Glomerular visceral epithelial cell (primary cell): ENCODE measurements around the gene NEDD4L.
A peak's percentile ranks its signal among the peaks of the same experiment; 100 is the strongest.

Experiments used
- DNase-seq: peaks from one replicate; pipeline ENCODE4 v3.0.0-alpha.2; 2016; ENCODE audit errors: extremely low spot score

The NEDD4L gene

DNA sequence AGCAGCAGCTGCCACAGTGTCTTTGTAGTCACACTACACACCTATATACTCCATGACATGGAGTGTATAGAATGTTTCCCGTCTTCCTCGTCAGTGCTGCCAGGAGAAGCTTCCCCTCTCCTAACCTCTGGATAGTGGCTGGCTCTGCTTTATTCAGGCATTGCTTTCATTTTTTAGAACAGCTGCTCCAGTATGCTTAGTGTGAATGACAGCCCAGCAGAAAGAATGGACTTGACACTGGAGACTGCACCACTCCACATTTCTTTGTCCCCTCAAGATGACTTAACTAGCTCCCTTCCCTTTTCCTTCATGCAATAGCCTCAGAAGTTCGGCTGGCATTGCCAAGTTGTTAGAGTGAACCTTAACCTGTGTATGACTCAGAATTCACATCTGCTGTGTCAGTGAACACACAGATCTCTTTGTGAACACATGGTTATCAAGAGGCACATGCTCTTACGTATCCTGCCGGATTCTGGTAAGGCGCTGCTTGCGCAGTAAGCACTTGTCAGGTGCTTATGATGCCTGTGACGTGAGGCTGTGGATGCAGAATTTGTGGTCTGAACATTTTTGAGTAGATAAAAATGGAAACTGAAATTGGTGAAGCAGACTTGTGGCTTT, 73.9 kb downstream of the NEDD4L start:
- peak; percentile 60 for DNase-seq

DNA sequence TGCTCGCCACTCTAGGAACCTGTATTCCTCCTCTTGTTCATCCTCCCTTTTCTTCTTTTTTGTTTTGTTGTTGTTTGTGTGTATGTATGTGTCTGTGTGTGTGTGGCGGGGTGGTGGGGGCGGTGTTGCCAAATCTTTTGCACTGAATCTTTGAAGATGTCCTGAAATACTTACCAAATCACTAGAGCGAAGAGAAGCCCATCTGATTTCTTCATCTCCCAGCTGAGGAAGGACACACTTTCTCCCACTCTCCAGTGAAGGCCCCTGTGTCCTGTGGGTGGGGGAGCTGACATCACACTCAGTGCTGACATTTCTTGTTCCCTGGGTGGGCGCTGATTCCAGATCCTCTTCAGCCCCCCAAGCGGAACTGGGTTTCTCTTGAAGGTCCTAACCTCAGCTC, 74.5 kb downstream of the NEDD4L start:
- DNase-seq = no peak

DNA sequence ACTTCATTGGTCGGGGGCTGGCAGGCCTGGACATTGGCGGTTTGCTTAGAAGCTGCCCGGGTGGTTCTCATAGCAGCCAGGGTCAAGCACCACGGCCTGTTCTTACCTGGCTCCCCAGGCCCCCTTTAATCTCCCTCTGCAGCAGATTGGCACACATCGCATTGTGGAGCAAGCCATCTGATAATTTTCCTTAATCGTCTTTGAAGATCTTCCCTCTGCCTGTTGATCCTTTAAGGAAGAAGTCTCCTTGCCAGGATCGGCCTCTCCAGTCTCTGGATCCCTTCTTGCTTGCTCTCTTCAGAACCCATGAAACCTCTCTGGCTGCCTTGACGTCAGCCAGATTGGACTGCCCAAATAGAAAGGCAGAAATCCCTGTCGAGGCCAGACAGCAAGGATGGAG, 75.8 kb downstream of the NEDD4L start:
- no peak for DNase-seq

DNA sequence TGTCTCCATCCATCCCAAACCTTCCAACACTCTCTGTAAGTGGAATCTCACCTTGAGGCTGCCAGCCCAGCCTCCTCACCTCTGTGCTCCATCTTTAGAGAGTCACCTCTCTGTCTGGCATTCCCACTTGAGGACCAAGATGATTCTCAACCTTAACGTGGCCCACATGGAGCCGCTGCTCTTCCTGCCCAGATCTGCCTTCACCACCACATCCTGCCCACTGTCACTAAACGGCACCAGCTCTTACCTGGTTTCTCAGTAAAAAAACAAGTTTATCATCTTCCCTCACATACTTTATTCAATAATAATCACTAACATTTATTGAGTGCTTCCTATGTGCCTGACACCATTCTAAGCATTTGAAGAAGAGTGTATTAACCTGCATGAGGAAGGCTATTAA, 80.4 kb downstream of the NEDD4L start:
- no peak for DNase-seq

DNA sequence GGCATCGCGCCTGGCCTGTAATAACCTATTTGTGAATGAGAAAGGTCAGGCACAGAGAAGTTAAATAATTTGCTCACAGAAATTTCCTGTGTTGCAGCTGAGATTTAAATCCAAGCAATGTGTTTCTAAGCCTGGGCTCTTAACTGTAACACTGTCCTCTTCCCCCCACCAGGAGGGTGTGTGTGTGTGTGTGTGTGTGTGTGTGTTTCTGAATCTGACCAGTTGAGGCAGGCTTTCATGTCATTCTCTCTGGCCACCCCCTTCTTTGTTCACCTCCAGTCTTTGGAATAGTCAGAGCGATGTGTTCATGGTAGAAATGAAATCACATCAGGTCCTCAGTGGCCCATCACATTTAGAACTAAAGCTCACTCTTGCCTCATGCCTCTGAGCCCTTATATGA, 81.2 kb downstream of the NEDD4L start:
- DNase-seq = no peak

DNA sequence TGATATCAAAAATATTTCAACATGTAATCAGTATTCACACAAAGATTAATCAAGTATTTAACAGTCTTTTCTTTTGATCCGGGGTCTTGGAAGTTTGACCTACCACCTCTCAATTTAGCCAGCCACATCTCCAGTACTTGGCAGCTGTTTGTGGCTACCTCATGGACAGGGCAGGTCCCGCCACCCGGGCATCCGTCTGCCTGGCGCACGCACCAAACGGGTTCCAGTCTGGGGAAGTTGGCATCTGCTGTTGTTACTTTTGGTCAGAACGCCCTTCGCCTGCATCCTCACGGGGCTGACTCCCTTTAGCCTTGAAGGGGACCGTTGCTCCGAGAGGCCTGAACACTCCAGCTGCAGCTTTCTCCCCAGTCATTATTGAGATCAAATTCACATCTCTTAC, 81.7 kb downstream of the NEDD4L start:
- DNase-seq = no peak

DNA sequence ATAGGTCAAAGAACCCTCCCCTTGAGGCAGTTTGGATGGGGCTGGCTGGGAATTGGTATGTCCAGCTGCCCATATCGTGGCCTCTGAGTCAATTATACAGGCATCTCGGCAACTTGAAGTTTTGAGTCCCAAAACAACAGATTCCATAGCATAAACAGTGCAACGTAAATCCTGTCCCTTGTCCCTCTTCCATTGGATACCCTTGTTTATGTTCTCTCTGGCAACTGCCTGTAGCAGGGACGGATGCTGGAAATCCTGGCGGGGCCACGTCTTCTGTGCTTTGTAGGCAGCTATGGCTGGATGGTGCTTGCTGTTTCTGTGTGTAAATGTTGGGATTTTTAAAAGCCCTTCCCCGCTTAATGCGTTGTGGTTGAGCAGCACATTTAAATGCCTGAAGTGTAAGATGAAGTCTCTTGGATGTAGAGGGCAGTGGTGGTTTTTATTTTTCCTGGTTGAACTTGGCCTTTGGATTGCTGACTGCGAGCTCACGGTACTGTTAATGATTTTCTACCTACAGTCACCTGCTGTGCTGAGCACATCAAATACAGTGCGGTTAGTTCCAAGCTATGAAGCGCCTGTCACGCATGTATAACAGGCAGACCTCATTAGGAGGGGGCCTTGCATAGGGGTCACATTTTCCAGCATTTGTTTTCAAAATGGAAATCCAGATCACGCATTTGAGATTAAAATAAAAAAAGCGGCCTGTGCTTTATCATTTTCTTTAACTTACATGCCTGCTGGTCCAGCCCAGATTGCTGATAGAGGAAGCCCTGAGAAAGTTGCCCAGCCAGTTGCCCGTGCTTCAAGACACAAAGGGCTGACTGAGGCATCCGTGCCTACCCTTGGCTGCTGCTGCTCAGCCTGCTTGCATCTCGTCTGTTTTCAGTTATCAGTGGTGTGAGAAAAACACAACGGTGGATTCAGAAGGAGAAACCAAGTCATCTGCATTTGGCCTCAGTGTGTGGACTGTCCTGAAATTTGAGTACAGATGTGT, 84.7 kb downstream of the NEDD4L start:
- DNase-seq = peak; percentile 94

DNA sequence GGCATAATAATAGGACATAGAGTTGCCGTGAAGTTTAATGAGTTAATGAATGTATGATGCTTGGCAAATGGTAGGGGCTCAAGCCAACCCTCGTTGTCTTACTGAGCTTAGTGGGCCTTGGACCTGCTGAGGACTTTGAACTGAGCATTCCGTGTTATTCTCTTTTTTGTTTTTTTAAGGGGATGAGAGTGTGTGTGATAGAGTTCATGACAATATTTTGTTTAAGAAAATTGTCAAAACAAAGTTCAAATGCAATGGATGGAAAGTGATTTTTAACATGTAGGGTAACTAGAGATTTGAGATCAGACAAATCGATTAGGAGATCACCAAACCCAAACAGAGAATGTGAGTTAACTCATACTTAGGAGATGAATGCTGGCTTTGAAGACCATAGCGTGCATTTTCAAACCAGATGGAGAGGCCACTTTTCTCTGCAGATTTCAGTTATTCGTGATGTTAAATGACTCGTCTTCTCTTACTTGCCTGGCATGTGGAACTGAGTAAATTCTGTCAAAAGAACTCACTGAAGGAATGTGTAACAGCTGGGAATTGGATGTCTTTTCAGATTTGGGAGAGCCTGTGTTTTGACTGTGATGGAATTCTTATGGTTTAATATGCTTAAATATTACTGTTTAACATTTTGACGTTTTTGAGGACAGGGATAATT, 88.7 kb downstream of the NEDD4L start:
- peak; percentile 25 for DNase-seq

DNA sequence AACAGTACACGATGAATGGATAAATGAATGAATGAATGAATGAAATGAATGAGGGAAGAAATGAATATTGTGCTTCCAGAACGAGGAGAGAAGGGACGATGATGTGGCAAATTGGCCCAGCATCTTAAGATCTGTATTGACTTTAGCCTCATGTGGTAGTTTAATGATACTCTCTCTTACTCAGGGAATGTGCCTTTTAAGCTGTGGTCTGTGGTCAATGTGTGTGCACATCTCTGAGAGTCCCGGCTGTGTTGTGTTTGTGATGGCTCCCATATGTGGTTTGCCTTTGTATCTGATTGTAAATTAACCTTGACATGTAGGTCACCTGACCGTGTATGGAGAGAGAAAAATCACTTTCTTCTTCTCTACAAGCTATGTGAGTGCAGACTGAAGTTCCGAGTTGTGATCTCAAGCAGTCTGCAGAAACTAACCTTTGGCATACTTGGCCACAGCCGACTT, 91.2 kb downstream of the NEDD4L start:
- DNase-seq = peak; percentile 95

DNA sequence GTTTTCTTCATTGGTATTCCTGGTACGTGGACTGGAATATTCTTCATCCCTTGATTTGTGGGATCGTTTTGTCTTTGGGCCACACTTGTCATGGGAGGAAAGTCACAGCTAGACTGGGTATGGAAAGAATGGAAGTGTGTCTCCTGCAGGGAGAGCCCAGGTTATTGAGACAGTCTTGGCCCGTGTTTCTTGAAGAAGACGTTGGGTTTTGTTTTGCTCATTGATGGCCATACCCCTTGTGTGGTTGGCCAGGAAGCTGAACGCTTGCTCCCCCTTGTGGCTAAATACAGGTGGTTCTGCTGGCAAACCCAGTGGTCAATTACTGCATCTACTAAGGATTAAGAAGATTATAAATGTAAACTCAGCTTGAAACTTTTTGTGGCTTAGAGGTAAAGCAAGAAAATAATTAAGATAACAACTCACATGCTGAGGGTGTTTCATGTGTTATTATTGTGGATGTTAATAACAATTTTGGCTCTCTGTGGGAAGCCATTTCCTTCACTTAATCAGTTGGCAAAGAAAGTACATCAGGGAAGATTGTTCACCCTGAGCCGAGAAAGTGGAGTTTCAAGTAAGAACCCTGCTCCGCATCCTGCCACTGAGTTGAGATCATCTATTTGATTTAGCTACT, 91.8 kb downstream of the NEDD4L start:
- peak; percentile 79 for DNase-seq

DNA sequence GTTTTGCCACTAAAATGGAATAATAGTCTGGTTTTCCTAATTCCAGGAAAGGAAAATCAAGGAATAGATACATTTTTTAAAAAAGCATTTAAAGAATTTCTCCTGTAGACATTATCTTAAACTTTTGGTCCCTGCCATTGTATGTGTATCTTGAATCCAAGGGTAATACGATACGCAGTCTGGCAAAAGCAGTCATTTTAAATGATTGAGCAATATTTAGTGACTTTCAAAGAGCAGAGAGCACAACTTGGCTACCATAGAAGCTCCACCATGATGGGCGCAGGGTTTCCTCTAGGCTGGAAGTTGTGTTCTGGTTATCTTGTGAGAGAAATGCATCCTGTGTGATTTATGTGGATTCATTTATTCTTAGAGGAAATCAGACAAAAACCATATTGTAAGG, 92.9 kb downstream of the NEDD4L start:
- no peak for DNase-seq

DNA sequence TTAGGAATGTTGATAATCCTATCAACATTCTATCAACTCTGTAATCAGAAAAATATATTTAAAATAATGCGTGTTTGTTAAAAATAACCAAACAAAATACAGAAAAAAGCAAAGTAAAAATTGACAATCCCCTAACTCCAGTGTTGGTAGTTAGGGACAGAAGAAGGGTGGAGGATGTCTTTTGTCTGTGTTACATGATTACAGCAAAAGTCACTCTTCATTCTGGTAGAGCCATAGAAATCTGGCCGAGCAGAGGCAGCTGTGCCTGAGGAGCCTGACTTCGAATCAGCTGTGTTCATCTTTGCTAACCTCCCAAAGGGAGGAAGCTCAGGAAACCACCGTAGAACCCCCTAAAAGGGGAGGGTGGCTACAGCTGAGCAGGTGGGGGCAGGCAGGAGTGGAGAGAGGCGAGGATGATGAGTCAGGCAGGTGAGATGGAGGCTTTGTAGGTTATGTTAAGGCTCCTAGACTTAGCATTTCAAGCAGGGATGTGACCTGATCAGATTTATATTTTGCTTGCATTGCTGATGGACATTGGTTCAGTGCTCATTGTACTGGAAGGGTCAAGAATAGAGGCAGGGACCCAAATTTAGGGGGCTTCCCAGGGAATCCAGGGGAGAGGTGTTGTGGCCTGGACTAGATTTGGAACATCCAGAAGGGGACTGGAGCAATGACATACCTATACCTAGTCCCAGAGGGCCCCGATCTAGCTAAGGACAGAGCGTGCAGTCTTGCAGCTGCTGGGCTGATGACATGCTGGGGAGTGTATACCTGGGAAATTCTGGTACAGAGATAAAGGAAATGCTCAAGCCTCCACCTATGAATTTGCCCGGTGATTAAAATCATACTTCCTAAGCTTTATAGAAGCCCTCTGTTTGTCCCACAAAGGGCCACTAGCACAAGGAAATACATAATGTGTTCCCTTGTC, 95.7 kb downstream of the NEDD4L start:
- DNase-seq = no peak

DNA sequence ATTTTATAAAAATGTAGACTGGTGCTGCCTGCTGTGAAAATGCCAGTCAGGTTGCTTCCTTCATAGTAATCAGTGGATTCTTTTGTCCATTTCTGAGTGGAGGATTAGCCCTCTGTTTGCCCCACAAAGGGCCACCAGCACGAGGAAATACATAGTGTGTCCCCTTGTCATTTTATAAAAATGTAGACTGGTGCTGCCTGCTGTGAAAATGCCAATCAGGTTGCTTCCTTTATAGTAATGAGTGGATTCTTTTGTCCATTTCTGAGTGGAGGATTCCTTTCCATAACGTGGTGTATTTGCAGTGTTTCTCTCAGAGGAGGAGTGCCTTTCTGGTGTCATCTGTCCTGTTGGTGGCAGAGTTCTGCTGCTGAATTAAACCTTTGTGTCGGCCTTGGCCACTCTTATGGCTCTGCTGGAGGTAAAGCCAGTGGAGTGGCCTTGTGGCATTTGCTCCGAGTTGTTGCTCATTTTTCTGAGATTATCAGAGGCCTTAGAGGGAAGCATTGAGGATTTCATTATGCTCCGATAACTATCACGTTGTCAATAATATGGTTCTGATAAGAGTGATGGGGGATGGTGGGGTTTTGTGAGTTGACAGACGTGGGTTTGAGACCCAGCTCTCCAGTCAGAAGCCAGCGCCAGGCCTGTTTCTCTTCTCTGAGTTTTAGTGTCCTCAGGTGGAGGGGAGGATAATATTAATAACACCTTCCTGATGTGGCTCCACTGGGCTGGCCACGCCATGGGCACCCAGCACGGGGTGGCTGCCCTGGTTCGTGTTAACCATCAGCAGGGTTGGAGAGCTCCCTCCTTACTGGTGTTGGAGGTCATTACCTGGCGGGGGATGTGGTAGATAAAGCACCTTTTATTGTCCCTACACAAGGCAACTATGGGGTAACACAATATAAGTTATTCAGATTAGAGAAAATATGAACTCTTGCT, 96.6 kb downstream of the NEDD4L start:
- DNase-seq = no peak

DNA sequence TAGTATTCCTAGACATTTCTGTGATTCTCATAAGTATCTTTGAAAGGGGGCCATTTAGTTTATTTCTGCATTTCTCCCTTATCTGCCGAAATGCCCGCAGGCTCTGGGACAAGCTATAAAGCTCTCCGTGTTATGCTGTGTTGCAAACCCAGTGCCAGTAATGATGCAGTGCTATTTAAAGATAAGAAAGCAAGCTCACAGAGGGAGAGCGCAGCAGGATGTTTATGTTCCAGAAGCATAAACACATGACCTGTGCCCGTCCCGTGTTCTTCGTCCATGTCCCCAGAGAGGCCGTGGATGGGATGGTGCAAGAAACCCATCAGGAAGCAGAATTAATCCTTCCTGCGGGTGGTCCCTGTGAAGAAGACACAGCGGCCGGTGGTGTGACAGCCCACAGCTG, 99.4 kb downstream of the NEDD4L start:
- no peak for DNase-seq

DNA sequence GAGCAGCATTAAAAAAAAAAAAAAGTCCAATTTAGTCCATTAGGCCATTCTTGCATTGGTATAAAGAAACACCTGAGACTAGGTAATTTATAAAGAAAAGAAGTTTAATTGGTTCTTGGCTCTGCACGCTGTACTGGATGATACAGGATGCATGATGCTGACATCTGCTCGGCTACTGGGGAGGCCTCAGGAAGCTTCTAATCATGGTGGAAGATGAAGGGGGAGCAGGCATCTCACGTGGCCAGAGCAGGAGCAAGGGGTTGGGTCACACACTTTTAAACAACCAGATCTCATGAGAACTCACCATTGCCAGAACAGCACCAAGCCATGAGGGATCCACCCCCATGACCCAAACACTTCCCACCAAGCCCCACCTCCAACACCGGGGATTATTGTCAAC, 100.1 kb downstream of the NEDD4L start:
- DNase-seq = no peak

DNA sequence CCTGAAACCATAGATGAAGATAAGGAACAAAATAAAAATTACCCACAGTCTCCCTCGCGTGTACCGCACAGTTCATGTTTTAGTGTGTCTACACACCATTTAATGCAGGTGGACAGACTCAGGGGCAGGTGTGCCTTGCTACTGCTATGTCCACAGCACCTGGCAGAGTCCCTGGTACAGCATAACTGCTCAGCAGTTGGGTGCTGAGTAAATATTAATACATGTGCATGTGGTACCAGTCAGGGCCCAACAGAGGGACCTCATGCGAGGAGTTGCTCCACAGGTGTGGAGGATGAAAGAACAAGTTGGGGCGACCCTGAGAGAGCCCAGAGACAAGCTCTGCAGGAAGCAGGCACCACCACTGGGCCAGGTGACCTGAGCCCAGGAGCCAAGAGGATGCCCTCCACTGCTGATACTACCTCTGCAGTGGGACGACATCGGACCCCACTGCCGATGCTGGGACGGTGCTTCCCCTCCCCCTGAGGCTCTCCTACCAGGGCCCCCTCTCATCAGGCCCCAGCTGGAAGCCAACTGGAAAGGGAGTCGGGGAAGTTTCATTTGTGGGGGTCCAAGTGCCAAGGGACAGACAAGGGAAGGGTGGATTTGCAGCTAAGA, 100.8 kb downstream of the NEDD4L start:
- no peak for DNase-seq

DNA sequence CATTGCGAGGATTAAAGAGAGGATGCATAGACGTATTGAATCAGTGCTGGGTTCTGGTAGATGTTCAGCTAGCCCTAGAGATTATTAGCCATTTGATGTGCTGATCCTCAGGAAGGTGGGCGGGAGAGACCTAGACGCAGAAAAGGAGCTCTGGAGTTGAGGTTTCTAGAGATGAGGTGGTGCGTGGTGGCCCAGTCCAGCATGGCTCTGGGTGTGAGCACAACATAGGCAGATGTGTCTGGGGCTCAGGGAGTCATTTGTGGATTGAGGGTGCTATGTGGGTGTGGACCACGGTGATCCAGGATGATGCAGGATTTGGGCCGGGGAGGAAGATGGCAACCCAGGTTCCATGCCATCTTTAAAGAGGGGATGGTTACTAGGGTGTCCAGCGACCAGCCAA, 102.1 kb downstream of the NEDD4L start:
- no peak for DNase-seq

DNA sequence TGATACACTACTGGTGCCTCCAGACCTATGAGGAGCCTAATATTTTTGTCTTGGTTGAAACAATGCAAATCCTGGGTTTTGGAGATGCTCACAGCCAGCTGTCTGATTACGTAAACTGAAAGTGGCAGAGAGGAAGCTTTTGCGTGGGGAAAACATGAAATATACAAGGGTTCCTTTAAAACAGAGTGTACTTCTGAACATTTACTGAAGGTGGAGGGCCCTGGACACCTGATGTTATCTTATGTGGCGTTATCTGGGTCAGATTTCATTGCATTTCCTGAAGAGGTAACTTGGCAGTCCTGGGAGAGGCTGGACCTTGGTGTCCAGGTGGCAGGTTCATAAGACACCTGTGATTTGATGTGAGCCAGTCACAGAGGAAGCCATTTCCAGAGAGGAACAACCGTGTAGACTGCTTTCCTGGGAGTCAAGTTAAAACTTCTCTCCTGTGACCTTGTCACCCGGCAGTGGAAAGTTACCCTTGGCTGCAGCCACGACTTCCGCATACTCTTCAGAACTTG, 105.0 kb downstream of the NEDD4L start:
- DNase-seq = no peak

DNA sequence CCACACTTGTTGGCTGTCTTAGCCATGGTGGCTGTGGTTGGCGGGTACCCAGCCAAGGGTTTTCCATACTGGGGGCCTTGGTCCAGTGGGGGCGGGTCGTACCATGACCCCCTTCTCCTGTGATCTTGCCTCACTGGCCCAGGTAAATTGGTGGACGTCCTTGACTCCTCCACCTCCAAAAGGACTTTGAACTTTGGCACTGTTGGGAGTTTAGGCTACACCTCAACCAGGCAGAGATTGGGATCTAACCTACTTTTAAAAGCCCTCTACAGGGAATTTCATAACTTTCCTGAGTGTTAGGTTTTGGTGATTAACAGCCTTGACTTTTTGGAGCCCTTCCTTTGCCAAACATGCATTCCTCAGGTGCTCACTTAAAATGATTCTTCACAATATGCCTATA, 106.7 kb downstream of the NEDD4L start:
- DNase-seq = no peak
